ENCODE results near the gene SLC37A1.
"Not testable (repeated sequence)": the region's sequence is repeated elsewhere in the genome, so short reads cannot be mapped to it uniquely, and the experiment has no call there.

The SLC37A1 gene

DNA sequence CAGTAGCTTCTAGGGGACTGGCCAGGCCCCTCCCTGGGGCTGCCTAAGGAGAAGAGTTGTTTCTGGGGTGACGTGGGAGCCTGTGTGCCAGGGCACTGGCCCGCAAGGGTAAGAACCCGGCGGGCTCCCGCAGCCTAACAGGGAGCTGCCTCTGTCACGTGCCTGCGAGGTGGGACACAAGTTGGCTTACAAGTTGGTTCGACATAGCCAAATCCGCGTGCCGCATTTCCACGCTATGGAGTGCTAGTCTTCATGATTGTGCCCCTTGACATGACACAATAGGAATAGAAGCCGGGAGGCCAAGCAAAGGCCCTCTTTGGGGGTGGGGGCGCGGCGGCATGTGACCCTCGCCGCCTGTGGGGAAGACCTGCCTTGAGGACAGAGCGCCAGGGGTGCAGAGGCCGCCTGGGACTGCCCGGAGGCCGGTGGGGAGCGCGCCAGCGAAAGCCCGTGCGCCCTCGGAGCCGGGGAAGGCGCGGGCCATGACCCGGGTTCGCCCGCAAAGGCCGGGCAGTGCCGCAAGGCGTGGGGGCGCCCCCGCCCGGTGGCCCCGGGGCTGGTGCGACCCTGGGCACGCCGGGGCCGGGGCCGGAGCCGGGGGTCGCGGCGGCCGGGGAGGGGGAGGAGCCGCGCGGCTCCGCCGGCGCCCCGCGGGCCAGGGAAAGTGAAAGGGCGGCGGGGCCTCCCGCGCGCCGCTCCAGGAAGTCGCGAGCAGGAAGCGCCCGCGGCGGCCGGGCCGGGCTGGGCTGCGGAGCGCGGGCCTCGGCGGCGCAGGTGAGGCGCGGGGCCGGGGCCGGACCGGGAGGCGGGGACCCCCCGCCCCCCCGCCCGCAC is at the start of gene SLC37A1:
SLC37A1 (plus strand) TSS at position 702 of the 834 bp plus-strand sequence. CDS start 4,603 bp downstream, outside the sequence.
- peak; percentile 42 for DNase-seq

DNA sequence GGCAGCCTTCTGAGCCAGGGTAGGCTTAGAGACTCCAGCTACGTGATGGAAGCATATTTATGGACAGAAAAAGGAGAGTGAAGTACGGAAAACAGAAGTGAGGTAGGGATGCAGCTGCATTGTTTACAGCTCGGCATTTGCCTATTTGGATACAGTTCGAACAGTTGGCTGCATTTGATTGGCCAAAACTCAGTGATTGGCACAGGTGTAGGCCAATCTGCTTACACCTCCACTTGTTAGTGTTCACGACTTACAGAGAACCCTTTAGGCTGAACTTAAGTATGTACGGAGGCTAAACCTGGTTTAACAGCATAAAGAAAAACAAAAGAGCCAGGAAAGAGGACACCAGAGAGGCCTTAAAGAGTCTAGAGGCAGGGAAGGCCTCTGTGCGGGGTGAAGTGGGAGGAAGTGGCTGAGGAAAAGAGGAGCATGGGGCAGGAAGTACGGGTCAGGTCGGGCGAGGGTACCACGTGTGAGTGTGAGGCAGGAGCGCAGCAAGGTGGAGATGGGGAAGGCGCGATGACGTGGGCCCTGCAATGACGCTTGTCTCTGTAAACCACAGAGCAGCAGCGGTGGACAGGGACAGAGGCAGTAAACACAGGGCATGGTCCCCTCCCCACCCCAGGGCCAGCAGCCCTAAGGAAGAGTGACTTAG is 49.7 kb upstream of the SLC37A1 start:
- DNase-seq, result peak; percentile 67

DNA sequence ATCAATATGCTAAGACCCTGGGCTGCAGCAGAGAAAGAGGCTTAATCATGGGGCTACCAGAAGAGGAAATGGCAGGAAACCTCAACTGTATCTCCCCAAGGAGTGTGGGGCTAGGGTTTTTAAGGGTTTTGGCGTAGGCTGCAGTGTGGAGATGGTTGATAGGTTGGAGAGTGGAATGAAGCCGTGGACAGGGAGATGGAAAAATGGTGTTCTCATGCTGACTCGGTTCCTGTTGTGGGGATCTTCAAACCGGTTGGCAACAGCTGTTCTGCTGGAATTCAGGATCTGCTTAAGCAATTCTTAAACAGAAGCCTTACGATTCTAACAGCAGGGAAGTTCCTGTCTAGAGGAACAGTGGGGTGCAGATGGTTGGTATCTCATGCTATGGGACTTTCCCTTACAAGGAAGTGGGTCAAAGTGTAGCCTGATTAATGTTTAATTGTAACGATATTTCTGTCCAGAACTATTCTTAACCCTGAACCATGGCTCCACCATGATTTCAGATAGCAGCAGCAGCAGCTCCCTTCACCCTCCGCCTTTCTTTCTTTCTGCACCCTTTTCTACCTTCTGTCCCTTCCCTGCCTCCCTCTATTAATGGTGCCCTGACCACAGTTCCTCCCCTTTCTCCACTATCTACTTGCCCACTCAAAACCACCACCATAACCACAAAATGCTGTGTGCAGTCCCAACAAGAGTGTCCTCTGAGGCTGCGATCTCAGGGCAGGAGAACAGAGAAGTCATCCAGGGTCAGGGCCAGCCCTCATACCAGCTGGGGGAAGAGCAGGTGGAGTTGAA is 48.4 kb upstream of the SLC37A1 start:
- peak; percentile 91 for DNase-seq

DNA sequence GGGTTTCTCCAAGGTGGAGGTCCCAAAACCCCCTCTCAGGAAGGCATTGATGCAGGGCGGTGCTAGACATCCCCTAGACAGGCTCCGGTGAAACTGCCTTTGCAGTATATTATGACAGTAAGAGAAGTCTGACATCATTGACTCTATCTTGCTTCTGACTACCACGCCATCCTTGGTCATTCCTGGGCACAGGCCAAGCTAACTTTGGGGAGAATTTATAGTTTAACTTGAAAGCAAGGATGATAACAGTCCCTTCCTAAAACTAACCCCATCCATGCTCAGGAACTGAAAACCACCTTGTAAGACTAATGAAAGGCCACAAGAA is 47.9 kb upstream of the SLC37A1 start:
- no peak for DNase-seq

DNA sequence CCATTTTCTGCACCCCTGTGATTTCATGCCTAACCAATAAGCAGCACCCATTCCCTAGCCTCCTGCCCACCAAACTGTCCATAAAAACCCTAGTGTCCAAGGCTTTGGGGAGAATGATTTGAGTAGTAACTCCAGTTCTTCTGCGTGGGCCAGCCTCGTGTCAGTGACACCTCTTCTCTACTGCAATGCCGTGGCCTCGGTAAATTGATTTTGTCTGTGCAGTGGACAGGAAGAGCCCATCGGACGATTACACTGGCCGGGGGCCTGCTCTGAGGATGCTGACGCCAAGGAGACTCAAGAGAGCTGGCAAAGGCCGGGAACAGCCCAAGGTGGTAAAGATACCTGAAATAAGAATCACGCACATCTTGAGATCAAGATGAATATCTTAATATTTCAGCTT is 47.0 kb upstream of the SLC37A1 start:
- no peak for DNase-seq

DNA sequence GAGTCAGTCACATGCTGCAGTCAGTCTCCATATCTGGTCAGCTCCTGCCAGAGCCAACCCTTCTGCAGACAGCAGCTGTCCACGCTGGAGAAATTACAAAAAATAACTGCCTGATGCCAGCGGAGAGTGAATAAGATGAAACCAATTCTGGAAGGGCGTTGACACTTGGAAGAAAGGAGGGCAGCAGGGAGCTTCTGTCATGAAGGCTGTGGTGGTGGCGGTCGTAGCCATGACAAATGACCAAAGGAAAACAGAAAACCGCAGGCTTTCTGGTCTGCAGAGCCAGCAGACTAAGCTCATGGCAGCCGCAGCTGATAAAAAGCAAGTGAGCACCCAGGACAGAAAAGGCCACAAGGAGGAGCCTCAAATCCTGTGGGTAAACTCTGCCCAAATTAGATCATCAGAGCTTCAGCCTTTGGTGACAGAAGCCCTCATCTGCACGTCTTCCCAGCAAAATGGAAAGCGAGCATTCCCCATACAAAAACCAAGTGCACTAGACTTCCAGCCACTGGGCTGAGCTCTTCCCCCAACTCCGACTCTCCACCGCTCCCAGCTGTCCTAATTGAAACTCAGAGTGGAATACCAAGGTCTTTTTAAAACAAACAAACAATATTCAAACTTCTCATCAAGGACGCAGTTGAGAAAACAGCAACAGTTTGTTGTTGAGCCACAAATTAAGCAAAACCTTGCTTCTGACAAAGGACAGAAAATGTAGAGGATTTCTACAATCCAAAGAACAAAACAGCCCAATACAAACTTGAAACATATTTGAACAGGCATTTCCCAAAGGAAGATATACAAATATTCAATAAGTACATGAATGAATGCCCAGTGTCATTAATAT is 46.3 kb upstream of the SLC37A1 start:
- peak; percentile 93 for DNase-seq

DNA sequence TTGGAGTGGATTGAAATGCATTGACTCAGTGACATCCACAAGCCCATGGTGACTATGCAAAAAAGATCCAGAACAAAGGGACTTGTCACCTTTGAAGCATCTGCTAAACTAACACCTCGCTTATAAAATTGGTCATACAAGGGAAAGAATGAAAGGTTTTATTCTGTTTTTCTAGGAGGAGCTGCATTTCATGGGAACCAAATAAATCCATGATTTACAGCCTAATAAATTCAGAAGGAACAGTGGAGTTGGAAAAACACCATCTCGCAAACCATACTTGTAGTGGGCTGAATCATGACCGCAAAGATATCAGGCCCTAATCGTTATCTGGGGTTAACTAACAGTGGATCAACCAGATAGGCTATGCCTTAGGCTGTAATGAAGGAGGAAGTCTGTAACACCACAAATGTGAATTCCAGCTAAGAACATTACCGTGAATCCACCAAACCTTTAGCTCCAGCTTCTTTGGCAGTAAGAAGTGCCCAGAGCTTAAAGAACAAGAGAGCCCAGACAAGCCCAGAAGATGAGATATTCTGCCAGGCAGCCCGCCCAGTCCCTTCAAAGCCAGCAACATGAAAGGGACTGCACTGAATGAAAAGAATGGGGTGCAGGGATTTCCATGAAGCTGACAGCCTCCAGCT is 45.0 kb upstream of the SLC37A1 start:
- peak; percentile 66 for DNase-seq

DNA sequence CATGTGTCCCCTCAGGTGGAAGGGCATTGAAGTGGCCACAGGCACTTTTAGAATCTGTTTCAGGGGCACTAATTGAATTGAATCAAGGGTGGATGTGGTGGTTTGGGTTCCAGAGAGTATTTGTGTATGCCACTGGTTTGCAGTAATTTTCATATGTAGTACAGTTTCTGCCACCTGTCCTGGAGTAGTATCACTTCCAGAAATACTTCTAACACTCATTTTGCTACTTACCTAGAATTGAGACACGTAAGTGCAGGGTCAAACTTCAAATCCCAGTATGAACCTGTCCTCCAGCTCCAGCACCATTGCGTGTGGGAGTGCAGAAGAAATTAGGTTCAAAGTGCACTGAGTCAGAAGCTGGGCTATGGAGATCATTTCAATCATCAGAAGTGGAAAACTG is 44.4 kb upstream of the SLC37A1 start:
- no peak for DNase-seq

DNA sequence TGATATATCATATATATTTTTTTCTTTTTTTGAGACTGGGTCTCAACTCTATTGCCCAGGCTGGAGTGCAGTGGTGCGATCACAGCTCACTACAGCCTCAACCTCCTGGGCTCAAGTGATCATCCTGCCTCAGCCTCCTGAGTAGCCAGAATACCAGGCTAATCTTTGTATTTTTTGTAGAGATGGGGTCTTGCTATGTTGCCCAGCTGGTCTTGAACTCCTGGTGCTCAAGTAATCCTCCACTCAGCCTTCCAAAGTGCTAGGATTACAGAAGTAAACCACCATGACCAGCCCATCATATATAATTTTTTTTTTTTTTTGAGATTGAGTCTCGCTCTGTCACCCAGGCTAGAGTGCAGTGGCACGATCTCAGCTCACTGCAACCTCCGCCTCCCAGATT is 43.9 kb upstream of the SLC37A1 start:
- DNase-seq, result not testable (repeated sequence)

DNA sequence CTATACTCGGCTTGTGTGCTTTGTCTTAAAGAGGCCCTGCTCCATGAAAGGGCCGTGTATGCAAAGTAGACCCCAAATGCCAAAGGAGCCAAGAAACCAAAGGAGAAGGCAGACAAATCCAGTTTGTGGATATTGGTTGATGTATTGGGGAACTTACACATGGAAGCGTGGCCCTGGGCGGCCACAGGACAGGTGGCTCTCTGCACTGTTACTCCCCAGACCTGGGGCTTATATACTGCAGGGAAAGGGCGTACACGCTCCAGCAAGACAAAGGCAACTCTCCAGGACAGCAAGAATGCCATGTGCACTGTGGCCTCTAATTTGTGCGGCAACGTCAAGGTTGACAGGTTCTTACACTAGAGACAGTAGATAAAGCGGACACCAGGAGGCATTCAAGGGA is 42.4 kb upstream of the SLC37A1 start:
- no peak for DNase-seq

DNA sequence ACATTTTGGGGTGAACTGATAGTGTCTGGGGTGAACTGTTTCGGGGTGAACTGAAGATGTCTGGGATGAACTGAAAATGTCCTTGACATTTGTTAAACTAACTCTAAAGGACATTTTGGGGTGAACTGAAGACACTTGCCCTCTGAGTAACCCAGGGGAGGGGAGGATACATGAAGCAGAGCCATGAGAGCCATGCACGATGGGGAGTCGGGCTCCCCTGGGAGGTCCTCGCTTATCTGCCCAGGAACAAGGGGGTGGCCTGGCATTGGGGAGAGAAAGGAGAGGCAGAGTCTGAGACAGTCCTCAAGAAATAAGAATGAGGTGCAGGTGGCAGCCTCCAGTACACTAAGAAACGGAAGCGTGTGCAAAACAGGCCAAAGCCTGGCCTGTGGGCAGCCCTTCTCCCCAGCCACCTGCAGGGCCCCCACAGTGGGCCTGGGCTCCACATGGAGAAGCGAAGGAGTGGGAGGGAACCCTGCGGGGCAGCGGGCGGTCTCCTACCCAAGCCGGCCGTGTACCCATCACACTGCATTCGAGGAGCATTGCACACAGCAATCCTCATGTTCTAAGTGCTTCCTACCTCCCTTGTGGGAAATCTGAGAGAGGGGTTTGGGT is 41.8 kb upstream of the SLC37A1 start:
- DNase-seq, result no peak

DNA sequence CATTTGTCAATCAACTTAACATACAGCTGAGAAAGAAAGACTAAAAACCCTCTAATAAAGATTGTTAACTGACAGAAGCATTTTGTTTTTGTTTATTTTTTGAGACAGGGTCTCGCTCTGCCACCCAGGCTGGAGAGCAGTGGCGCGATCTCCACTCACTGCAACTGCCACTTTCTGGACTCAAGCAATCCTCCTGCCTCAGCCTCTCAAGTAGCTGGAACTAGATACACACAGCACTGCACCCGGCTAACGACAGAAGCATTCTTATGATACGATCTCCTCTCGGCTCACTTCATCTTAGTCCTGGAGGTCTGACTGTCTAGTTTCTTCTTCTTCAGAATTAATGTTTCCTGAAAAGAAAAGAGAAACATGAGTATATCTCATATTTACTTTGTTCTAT is 41.1 kb upstream of the SLC37A1 start:
- no peak for DNase-seq

DNA sequence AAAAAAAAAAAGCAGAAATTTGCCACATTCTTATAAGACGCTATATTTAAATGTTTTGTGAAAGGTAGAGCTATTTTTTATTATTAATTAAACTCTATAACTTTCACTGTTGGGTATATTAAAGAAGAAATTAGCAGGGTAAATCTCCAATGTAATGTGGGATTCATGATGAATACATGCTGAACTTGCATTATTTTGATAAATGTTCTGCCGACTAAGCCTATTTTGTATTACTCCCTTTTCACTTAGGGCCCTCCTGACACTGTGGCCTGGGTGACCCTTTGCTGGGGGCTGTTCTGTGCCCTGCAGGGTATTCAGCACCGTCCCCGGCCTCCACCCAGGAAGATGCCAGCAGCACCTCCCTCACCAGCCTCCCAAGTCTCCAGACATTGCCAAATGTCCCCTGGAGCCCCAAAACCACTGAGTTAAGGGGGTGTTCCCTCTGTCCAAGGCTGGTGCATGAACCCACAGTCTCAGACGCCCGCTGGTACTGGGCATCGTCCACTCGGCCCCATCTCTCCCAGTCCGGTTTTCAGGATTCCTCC is 40.1 kb upstream of the SLC37A1 start:
- no peak for DNase-seq

DNA sequence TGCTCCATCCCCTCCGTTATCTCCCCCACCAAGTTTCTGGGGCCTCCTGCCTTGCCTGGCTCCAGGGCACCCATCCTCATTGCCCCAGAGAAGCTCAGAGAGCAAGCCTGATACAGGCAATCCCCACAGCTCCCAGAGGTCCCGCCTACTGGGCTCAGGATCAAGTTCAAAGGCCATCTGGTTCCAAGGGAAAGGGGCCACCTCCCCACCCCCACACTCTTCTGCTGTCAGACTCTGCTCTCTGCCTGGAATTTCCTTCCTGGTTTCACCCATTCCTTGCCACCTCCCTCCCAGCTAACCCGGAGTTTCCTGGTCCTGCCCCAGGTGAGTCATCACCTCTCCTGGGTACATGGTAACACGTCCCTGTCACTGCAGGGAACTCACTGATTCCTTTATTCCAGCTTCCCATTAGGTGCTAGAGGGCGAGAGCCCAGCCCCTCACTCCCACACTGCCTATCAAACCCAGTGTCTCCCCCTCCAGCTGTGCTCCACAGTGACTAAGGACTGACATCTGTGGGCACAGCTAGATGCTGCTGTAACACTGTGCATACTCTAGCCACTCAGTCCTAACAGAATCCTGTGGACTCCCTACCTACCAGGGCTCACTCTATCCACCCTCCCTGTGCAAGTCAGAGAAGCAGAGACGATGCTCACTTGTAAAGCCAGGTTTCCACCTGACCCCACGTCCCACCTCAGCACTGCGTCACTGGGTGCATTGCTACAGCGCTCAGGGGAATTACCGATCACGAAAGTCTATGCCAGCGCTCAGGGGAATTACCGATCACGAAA is 39.4 kb upstream of the SLC37A1 start:
- DNase-seq, result no peak

DNA sequence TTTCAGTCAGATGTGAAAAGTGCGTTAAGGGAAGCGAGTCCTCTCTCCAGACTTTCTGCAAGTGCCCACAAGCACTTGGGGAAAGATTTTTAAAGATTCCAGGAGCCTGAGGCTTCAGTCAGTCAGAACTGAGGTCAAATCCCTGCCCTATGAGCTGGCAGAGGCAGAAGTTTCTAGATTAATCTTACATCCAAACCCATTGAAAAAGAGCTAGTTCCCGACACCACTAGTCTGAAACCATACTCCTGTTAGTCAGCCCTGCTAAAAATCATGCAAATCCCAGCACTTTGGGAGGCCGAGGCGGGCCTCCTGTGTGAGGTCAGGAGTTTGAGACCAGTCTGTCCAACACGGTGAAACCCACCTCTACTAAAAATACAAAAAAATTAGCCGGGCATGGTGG is 38.6 kb upstream of the SLC37A1 start:
- no peak for DNase-seq

DNA sequence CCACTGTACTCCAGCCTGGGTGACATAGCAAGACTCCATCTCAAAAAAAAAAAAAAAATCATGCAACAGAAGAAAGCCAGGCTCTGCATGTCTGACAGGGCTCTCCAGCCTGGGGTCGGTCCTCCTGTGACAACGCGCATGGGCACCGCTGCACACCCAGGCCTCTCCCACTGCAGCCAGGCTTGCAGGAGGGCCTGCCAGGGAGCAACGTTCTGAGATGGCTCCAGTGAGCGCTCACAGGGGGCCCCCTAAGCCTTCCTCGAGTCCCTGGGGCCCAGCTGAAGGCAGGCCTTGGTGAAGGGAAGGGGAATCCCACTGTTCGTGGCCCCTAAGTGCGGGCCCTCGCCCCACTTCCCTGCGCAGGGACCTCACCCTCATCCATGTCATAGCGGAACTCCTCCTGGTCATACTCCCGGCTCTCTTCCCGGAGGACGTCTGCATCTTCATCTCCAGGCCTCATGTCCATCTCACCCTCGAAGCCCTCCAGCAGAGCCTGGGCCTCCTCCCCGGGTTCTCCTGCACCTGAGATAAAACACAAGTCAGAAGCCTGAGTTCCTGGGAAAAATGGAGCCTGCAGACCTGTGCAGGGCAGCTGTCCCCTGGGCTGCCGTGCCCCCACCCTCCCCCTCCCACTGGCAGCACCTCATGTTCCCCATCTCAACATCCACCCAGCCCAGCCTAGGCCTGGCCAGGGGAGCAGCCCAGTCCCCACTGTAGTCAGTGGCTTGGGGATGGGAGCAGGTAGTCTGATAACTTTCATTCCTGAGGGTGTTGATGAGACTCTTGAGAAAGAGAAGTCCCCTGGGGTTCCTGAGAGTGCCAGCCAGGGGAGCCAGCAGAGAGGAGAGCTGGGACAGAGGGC is 37.9 kb upstream of the SLC37A1 start:
- DNase-seq, result no peak

DNA sequence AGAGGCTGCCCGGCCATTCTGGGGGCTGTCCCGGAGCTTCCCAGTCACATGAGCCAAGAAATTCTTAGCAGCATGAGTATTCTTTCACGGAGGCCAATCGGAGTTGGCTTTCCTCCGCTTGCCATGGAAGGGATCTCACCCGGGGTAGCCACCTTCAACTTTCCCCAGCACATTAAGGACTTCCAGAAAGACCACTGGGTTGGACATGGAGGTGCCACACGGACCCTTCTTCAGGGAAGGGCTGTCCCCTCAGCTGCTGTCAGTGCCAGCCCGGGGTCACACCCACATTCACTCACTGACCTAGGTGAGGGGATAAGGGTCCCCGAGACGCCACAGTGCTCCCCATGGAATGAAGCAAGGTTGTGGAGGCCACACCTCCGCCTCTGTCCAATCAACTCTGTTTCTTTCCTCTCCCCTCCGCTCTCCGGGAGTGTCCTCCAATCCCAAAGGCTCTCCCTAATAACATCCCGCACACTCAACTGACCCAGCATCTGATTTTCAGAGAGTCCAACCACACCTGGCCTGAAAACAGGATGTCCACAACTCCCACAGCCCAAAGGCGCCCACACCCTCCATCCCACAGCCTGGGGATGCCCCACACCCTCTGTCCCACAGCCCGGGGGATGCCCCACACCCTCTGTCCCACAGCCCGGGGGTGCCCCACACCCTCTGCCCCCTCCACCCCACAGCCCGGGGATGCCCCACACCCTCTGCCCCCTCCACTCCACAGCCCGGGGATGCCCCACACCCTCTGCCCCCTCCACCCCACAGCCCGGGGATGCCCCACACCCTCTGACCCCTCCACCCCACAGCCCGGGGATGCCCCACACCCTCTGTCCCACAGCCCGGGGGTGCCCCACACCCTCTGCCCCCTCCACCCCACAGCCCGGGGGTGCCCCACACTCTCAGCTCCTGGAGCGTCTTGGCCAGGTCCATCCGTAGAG is 37.0 kb upstream of the SLC37A1 start:
- DNase-seq, result no peak

DNA sequence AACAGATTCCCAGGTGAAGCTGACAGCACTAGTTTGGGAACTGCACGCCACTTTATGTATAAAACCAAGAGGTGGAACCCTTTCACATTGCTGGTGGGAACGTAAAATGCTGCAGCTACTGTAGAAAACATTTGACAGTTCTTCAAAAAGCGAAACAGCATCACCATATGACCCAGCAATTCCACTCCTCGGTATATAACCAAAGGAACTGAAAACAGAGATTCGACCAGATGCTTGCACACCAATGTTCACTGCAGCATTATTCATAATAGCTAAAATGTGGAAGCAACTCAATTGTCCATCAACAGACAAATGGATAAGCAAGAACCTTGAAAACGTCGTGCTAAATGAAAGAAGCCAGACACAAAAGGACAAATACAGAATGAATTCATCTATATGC is 35.1 kb upstream of the SLC37A1 start:
- no peak for DNase-seq

DNA sequence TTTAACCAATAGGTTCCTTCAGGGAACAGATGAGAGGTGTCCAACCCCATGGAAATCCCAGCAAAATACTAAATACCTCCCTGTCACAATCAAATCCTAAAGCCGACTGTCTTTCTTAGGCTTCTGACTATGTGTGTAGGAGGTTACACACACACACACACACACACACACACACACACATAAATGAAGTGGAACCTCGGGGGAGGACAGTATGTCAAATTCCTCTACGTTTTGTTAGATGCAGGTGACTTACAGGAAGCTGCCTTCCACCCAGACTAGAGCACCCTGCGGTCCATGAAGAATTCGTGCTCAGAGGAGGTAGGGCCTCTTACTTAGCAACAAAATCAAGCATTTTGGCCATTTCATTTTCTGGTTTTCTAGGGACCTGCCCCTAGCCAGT is 34.1 kb upstream of the SLC37A1 start:
- no peak for DNase-seq
